Activated T-cell treated with anti-CD3 and anti-CD28 coated beads, Interleukin-2, amount 50 U/mL, for 1 hour (primary cell): ENCODE measurements around the gene YBEY.
A peak's percentile ranks its signal among the peaks of the same experiment; 100 is the strongest.
"Not testable (repeated sequence)": the region's sequence is repeated elsewhere in the genome, so short reads cannot be mapped to it uniquely, and the experiment has no call there.

ENCODE experiments used
- DNase-seq: peaks from one replicate; pipeline ENCODE4 v3.0.0-alpha.2; 2020

Gene YBEY, protein sequence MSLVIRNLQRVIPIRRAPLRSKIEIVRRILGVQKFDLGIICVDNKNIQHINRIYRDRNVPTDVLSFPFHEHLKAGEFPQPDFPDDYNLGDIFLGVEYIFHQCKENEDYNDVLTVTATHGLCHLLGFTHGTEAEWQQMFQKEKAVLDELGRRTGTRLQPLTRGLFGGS

GRCh38 chr21:46285761-46286647 is at the start of gene YBEY:
Gene YBEY (plus strand): TSS chr21:46286342. CDS start chr21:46286914, 572 bp downstream.
- DNase-seq: peak; percentile 86

- DNase-seq: no peak
Measured at GRCh38 chr21:46237474-46237873, 48.7 kb upstream of the YBEY start.

GRCh38 chr21:46239817-46240325 is 46.3 kb upstream of the YBEY start:
- DNase-seq: no peak

DNA sequence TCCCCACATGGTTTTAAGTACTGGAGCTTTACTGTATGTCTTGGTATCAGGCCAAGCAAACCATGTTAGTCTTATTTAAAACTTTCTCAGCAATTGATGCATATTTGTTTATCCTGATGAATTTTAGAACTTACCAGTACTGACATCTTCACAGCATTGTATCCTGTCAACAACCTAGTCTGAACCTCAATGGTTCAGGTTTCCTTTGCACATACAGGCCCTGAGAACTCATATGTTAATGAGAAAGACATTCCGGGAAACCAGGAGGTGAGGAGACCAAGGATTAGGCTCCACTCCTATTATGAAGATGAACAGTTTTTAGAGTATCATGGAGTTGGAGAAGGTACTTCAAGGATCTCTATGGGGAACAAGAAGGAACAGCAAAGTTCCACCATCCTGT is 44.6 kb upstream of the YBEY start:
- DNase-seq: not testable (repeated sequence)

DNA sequence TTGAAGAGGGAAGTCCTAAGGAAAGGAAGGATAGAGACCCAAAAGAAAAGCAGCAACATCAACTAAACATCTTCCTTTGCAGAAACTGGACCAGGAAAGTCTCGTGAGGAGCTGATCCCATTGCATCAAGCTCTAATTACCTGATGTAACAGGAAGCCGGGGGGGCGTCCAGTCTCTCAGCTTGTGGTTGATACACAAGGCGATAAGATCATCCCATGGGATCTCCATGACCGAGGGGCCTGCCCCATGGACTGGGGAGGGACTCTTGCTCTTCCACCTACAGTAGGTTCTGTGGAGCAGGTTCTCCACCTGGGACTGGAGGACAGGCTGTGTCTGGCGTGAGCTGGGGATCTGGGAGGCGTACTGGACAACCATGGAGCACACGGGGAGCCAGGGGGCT is 42.8 kb upstream of the YBEY start:
- no peak for DNase-seq

DNA sequence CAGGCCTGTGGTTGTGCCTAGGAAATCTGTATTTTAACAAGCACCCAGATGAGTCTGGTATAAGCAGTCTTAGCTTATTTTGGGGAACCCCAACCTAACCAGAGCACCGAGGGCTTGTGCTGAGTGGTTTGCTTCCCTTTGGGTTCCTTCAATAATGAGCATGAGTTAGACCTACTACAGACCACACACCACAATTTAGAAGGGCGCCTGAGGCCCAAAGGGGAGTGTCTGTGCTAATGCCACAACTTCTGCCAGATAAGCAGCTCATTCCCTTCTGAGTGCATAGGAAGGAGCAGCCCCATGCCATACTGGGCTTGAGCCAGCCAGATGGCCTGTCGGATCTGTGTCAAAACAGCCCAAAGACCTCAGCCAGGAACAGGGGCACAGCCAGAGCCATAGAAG is 42.2 kb upstream of the YBEY start:
- DNase-seq: no peak

DNA sequence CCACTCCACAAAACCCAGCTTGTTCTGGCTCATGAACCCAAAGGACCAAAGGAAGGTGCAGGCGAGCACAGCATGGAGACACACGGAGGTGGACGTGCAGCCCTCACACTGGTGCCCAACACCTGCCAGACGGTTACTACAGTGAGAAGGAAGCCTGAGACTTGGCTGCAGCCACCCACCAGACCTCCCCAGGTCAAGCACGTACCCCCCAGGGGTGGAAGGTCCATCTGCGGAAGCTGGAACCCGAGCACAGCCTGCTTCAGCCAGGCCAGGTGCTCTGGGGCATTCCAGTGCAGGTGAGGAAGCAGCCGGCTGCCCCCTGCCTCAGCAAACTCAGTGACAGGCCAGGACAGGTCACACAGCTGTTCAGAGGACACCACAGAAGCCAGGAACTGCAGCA is 41.5 kb upstream of the YBEY start:
- DNase-seq: no peak

GRCh38 chr21:46245213-46245915 is 40.8 kb upstream of the YBEY start:
- no peak for DNase-seq

DNA sequence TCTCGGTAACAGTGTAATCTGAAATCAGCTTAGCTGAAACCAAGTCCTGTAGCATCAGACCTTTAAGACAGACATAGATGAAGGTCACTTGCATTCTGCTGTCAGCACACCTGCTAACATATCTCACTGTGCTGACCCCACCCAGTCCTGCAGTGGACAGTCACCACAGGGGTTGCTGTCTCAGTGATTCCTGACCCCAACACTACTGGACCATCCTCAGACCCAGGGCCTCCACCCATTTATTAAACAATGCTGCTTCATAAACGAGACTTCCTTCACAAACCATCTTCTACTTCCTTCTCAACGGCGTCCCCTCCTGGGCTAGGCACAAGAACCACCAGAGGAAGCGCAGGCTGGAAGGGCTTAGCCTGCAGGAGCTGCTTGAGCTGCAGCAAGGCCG is 39.8 kb upstream of the YBEY start:
- DNase-seq: no peak

DNA sequence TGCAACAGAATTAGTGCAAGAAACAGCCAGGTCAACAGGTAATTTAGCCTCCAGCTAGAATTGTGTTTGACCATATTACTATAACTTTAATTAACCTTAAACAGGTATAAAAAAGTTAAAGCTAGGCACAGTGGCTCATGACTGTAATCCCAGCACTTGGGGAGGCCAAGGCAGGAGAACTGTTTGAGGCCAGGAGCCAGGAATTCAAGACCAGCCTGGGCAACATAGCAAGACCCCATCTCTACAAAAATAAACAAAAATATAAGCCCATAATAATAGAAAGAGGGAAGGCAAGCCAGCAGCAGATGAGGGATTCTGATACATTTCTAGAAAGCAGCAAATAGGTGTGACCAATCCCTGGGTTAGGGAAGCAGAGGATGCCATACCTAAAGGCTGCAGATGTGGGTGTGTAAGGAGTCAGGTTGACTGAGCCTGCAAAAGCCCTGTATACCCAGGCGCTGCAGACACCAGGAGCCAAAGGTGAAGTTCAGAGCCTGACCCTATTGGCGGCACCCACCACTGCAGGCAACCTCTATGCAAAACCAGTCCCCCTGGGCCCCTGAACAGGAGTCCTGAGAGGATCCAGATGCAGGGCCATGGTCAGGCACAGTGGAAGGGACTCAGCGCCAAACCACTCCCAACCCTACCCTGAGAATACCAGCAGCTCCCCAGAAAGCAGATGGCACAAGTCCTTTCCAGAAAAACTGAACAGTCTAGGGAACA is 38.3 kb upstream of the YBEY start:
- DNase-seq: no peak

DNA sequence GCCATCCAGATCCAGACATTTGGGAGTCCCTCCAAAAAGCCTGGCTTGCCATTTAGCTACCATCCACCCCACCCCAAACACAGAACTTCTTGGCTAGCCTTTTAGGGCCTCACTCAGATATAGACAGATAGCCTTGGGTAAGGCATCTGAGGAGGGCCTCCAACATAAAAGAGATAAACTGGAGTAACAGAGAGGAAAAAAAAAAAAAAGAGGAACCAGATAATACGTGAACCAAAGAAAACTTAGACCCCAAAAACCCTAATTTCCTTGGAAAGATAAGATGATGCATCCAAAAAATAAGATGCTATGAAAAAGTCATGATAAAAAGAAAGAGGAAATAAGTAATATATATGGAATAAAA is 37.7 kb upstream of the YBEY start:
- DNase-seq: no peak

- DNase-seq: no peak
Measured at GRCh38 chr21:46248827-46249226, 37.3 kb upstream of the YBEY start.

- no peak for DNase-seq
Measured at GRCh38 chr21:46250146-46250725, 35.9 kb upstream of the YBEY start.

- DNase-seq: no peak
Measured at GRCh38 chr21:46252840-46253239, 33.3 kb upstream of the YBEY start.

- no peak for DNase-seq
Measured at GRCh38 chr21:46253610-46254124, 32.5 kb upstream of the YBEY start.

DNA sequence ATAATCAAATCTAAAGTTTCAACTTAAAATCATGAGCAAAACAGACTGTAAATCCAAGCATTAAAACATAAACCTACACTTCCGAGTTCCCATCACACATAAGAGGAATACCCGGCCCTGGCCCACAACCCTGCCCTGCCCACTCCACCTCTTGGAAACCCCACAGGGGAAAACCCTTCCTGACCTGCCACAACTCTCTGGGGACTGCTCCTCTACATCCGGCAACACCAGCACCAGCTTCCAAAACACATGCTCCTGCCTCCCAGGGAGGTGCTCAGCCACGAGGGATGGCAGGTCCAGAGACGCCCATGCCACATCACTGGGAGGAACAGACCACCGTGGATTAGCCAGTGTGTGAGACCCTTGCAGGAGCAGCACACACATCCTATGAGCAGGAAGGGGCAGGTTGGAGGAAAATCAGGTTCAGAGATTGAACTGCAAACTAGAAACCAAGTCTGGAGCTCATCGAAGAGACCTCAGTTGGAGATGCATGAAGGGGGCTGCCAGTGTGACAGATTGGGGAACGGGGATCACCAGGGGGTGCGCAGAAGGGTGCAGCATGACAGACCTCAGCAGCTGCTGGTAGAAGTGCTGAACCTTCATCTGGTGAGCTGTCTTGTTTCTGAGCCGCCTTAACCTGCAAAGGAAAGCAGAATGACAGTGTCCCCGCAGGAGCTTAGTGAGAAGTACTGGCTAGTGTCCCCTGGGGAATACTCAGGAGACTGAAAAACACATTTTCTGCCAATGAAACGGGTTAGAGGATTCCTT is 31.8 kb upstream of the YBEY start:
- DNase-seq: no peak

DNA sequence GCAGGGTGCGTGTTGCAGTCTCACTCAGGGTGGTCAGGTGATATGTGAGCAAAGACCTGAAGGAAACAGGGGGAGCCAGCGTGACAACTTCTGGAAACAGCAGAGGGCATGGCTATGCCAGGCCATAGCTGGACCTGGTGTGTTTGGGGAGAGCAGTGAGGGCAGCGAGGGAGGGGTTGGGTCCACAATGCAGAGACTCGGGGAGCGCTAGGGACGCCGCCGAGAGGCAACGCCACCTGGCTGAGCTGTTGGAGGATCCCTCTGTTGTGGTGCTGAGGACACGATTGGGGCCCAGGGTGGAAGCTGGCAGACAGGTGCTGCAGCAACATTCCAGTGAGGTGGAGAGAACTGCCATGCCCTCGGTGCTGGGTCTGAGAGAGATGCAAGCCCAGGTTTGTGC is 31.0 kb upstream of the YBEY start:
- DNase-seq: no peak

GRCh38 chr21:46255758-46256337 is 30.3 kb upstream of the YBEY start:
- DNase-seq: no peak

- no peak for DNase-seq
Measured at GRCh38 chr21:46256501-46256994, 29.6 kb upstream of the YBEY start.

- no peak for DNase-seq
Measured at GRCh38 chr21:46264046-46264689, 22.0 kb upstream of the YBEY start.
